Activated CD8-positive, alpha-beta T cell treated with anti-CD3 and anti-CD28 coated beads, Interleukin-2, amount 10 ng/mL, durations not matched to agents 7 days and 5 days (primary cell): ENCODE data around the gene ZCWPW1. TPM values are rescaled to one million over a fixed set of nuclear protein-coding genes. Genes with fewer than 3 reads are reported as not detected.
A peak's percentile ranks its signal among the peaks of the same experiment; 100 is the strongest.
"Not testable (repeated sequence)": the region's sequence is repeated elsewhere in the genome, so short reads cannot be mapped to it uniquely, and the experiment has no call there.

Experiments
- ATAC-seq: fragments of 150-1000 bp; cut with Tn5 transposase; one replicate; pipeline ENCODE4 v1.10.0; 2021; ENCODE audit warnings: moderate library complexity
- CTCF ChIA-PET: fragments of 350-600 bp; sonication (Branson Sonifier 250); formaldehyde crosslinking; loops from one replicate; lab custom pipeline; 2021; ENCODE audit warnings: antibody characterized with exemption; lab: Charles Lee
- POLR2A ChIA-PET: fragments of 350-600 bp; sonication (Branson Sonifier 250); formaldehyde crosslinking; loops from one replicate; lab custom pipeline; 2021; ENCODE audit warnings: antibody characterized with exemption; lab: Charles Lee
- DNase-seq: peaks from one replicate; pipeline ENCODE4 v3.0.0-alpha.2; 2020
- H3K27ac Mint-ChIP-seq: one replicate; pipeline ENCODE4 v1.8.0; 2021; ENCODE audit warnings: mild to moderate bottlenecking, mixed read lengths
- H3K27me3 Mint-ChIP-seq: one replicate; pipeline ENCODE4 v1.8.0; 2021; ENCODE audit warnings: low read depth, mixed read lengths
- H3K36me3 Mint-ChIP-seq: one replicate; pipeline ENCODE4 v1.8.0; 2021; ENCODE audit warnings: low read depth, mixed read lengths
- H3K4me1 Mint-ChIP-seq: one replicate; pipeline ENCODE4 v1.8.0; 2021; ENCODE audit warnings: low read depth, mixed read lengths
- H3K4me3 Mint-ChIP-seq: one replicate; pipeline ENCODE4 v1.8.0; 2021; ENCODE audit warnings: mild to moderate bottlenecking, mixed read lengths
- H3K9me3 Mint-ChIP-seq: one replicate; pipeline ENCODE4 v1.8.0; 2022; ENCODE audit warnings: mixed read lengths; ENCODE audit not compliant: insufficient read depth
- total RNA-seq, 2 experiments: library from RNA; stranded (reverse); gene quantifications; one replicate each; pipeline ENCODE4 v1.2.3, GENCODE V29; 2021

Gene ZCWPW1
- total RNA-seq, 2 experiments from 2014 or later: 2.6 to 2.8 TPM

- no peaks in the 10 kb centered on the region for H3K9me3 Mint-ChIP-seq
- CTCF ChIA-PET: no interaction called here
- POLR2A ChIA-PET: no interaction called here
- H3K27me3 Mint-ChIP-seq: no peaks in the 10 kb centered on the region
- peaks cover 21% of the 10 kb centered on the region for H3K4me1 Mint-ChIP-seq
- DNase-seq (no peak), ATAC-seq (no peak)
- peaks cover 70% of the 10 kb centered on the region for H3K36me3 Mint-ChIP-seq
- no peak overlapping the region for H3K4me3 Mint-ChIP-seq
- peak overlapping the region; percentile 58 for H3K27ac Mint-ChIP-seq
Observed at GRCh38 chr7:100360135-100360854, 68.2 kb downstream of the ZCWPW1 start.

- POLR2A ChIA-PET: interaction anchor here (1.2 kb wide), 1 partner anchor 91 kb away, joined by 3 read pairs; no protein-coding TSS in a partner anchor
- DNase-seq (no peak), ATAC-seq (no peak)
- no peaks in the 10 kb centered on the region for H3K27me3 Mint-ChIP-seq
- H3K36me3 Mint-ChIP-seq: peaks cover 66% of the 10 kb centered on the region
- no peaks in the 10 kb centered on the region for H3K9me3 Mint-ChIP-seq
- no peak overlapping the region for H3K27ac Mint-ChIP-seq
- H3K4me3 Mint-ChIP-seq: no peak overlapping the region
- CTCF ChIA-PET: no interaction called here
- peaks cover 13% of the 10 kb centered on the region for H3K4me1 Mint-ChIP-seq
Observed at GRCh38 chr7:100358857-100359212, 69.7 kb downstream of the ZCWPW1 start.

GRCh38 chr7:100358027-100358856 lies 70.3 kb downstream of the ZCWPW1 start, which contains the start of gene PILRB:
Gene PILRB (plus strand): TSS chr7:100358117. CDS start chr7:100358303, 186 bp downstream.
- peaks cover 66% of the 10 kb centered on the region for H3K36me3 Mint-ChIP-seq
- no peak within 1 kb of the TSS for H3K4me3 Mint-ChIP-seq
- peak within 1 kb of the TSS; percentile 46 for H3K27ac Mint-ChIP-seq
- POLR2A ChIA-PET: no interaction called here
- DNase-seq: no peak
- H3K27me3 Mint-ChIP-seq: no peaks in the 10 kb centered on the region
- ATAC-seq: no peak
- CTCF ChIA-PET: no interaction called here
- H3K4me1 Mint-ChIP-seq: peaks cover 16% of the 10 kb centered on the region
- H3K9me3 Mint-ChIP-seq: no peaks in the 10 kb centered on the region

- H3K4me3 Mint-ChIP-seq: no peak overlapping the region
- no peaks in the 10 kb centered on the region for H3K27me3 Mint-ChIP-seq
- no peaks in the 10 kb centered on the region for H3K9me3 Mint-ChIP-seq
- ChIA-PET POLR2A (interaction anchor here (0.9 kb wide), 1 partner anchor 8 kb away, joined by 3 read pairs; no protein-coding TSS in a partner anchor), CTCF (no interaction called here)
- ATAC-seq (no peak), DNase-seq (no peak)
- peaks cover 23% of the 10 kb centered on the region for H3K4me1 Mint-ChIP-seq
- H3K36me3 Mint-ChIP-seq: peaks cover 60% of the 10 kb centered on the region
- peak overlapping the region; percentile 46 for H3K27ac Mint-ChIP-seq
Observed at GRCh38 chr7:100357131-100357561, 71.4 kb downstream of the ZCWPW1 start.

- Mint-ChIP-seq H3K4me3 (no peak overlapping the region), H3K27me3 (no peaks in the 10 kb centered on the region), H3K4me1 (peaks cover 28% of the 10 kb centered on the region), H3K9me3 (no peaks in the 10 kb centered on the region), H3K36me3 (peaks cover 55% of the 10 kb centered on the region), H3K27ac (peak overlapping the region; percentile 46)
- no peak for ATAC-seq
- POLR2A ChIA-PET: interaction anchor here (0.9 kb wide), 1 partner anchor 8 kb away, joined by 3 read pairs; no protein-coding TSS in a partner anchor
- no peak for DNase-seq
- CTCF ChIA-PET: no interaction called here
Observed at GRCh38 chr7:100356416-100357068, 72.0 kb downstream of the ZCWPW1 start.

GRCh38 chr7:100353685-100354330 lies 74.7 kb downstream of the ZCWPW1 start:
- H3K27ac Mint-ChIP-seq: peak overlapping the region; percentile 92
- no peaks in the 10 kb centered on the region for H3K9me3 Mint-ChIP-seq
- peak overlapping the region; percentile 67 for H3K4me3 Mint-ChIP-seq
- no peak for ATAC-seq
- peaks cover 44% of the 10 kb centered on the region for H3K4me1 Mint-ChIP-seq
- ChIA-PET POLR2A (no interaction called here), CTCF (no interaction called here)
- no peaks in the 10 kb centered on the region for H3K27me3 Mint-ChIP-seq
- peaks cover 53% of the 10 kb centered on the region for H3K36me3 Mint-ChIP-seq
- peak; percentile 35 for DNase-seq

GRCh38 chr7:100352984-100353684 lies 75.4 kb downstream of the ZCWPW1 start:
- Mint-ChIP-seq H3K4me3 (peak overlapping the region; percentile 67), H3K27me3 (no peaks in the 10 kb centered on the region), H3K4me1 (peaks cover 44% of the 10 kb centered on the region), H3K9me3 (no peaks in the 10 kb centered on the region), H3K27ac (peak overlapping the region; percentile 92), H3K36me3 (peaks cover 55% of the 10 kb centered on the region)
- POLR2A ChIA-PET: no interaction called here
- ATAC-seq (no peak), DNase-seq (no peak)
- CTCF ChIA-PET: no interaction called here

- H3K4me3 Mint-ChIP-seq: peak overlapping the region; percentile 74
- DNase-seq, H3K27me3 Mint-ChIP-seq, CTCF ChIA-PET, POLR2A ChIA-PET, H3K9me3 Mint-ChIP-seq: not testable (repeated sequence)
- peak; percentile 83 for ATAC-seq
- H3K27ac Mint-ChIP-seq: peak overlapping the region; percentile 92
- H3K36me3 Mint-ChIP-seq: peaks cover 59% of the 10 kb centered on the region
- H3K4me1 Mint-ChIP-seq: peaks cover 44% of the 10 kb centered on the region
Observed at GRCh38 chr7:100352230-100352781, 76.2 kb downstream of the ZCWPW1 start.

- H3K4me1 Mint-ChIP-seq: peaks cover 44% of the 10 kb centered on the region
- peaks cover 63% of the 10 kb centered on the region for H3K36me3 Mint-ChIP-seq
- ChIA-PET CTCF (no interaction called here), POLR2A (no interaction called here)
- H3K9me3 Mint-ChIP-seq: no peaks in the 10 kb centered on the region
- no peaks in the 10 kb centered on the region for H3K27me3 Mint-ChIP-seq
- ATAC-seq (peak; percentile 35), DNase-seq (no peak)
- peak overlapping the region; percentile 74 for H3K4me3 Mint-ChIP-seq
- peak overlapping the region; percentile 92 for H3K27ac Mint-ChIP-seq
Observed at GRCh38 chr7:100351657-100352058, 76.8 kb downstream of the ZCWPW1 start.
